ENCODE results near the gene TSPAN18.
A peak's percentile ranks its signal among the peaks of the same experiment; 100 is the strongest.

Gene TSPAN18

GRCh38 chr11:44740967-44741366, 14.2 kb downstream of the TSPAN18 start:
- DNase-seq, result no peak

GRCh38 chr11:44741976-44742375, 15.2 kb downstream of the TSPAN18 start:
- no peak for DNase-seq

GRCh38 chr11:44742508-44743246, 15.9 kb downstream of the TSPAN18 start:
- DNase-seq, result no peak

- no peak for DNase-seq
These were observed 16.6 kb downstream of the TSPAN18 start for GRCh38 chr11:44743326-44743725.

- no peak for DNase-seq
These were observed 17.3 kb downstream of the TSPAN18 start for GRCh38 chr11:44743959-44744557.

GRCh38 chr11:44746894-44747293, 20.1 kb downstream of the TSPAN18 start:
- DNase-seq, result no peak

- no peak for DNase-seq
These were observed 20.6 kb downstream of the TSPAN18 start for GRCh38 chr11:44747316-44747715.

GRCh38 chr11:44747836-44748235, 21.1 kb downstream of the TSPAN18 start:
- DNase-seq, result no peak

- DNase-seq, result no peak
These were observed 21.8 kb downstream of the TSPAN18 start for GRCh38 chr11:44748606-44749005.

GRCh38 chr11:44749189-44749588, 22.4 kb downstream of the TSPAN18 start:
- DNase-seq, result no peak

- no peak for DNase-seq
These were observed 24.0 kb downstream of the TSPAN18 start for GRCh38 chr11:44750551-44751465.

- no peak for DNase-seq
These were observed 25.5 kb downstream of the TSPAN18 start for GRCh38 chr11:44752300-44752699.

GRCh38 chr11:44752713-44753112, 26.0 kb downstream of the TSPAN18 start:
- no peak for DNase-seq

- DNase-seq, result no peak
These were observed 27.3 kb downstream of the TSPAN18 start for GRCh38 chr11:44753961-44754645.

- peak; percentile 41 for DNase-seq
These were observed 28.3 kb downstream of the TSPAN18 start for GRCh38 chr11:44754876-44755555.

- DNase-seq, result no peak
These were observed 29.1 kb downstream of the TSPAN18 start for GRCh38 chr11:44755556-44756523.

- DNase-seq, result no peak
These were observed 32.2 kb downstream of the TSPAN18 start for GRCh38 chr11:44758983-44759382.

- DNase-seq, result no peak
These were observed 33.1 kb downstream of the TSPAN18 start for GRCh38 chr11:44759743-44760476.

- DNase-seq, result no peak
These were observed 33.7 kb downstream of the TSPAN18 start for GRCh38 chr11:44760477-44760872.

GRCh38 chr11:44760917-44761550, 34.3 kb downstream of the TSPAN18 start:
- no peak for DNase-seq

Data from NCI-H1105 treated with DMSO at 0.1 percent for 48 hours (cell line).